Measurements from ENCODE around the gene E2F4. TPM values are rescaled to one million over a fixed set of nuclear protein-coding genes. Genes with fewer than 3 reads are reported as not detected.

E2F4 gene, protein sequence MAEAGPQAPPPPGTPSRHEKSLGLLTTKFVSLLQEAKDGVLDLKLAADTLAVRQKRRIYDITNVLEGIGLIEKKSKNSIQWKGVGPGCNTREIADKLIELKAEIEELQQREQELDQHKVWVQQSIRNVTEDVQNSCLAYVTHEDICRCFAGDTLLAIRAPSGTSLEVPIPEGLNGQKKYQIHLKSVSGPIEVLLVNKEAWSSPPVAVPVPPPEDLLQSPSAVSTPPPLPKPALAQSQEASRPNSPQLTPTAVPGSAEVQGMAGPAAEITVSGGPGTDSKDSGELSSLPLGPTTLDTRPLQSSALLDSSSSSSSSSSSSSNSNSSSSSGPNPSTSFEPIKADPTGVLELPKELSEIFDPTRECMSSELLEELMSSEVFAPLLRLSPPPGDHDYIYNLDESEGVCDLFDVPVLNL
- 65.9 TPM for polyA plus RNA-seq (2012; ENCODE audit: low read depth, missing spikeins)

DNA sequence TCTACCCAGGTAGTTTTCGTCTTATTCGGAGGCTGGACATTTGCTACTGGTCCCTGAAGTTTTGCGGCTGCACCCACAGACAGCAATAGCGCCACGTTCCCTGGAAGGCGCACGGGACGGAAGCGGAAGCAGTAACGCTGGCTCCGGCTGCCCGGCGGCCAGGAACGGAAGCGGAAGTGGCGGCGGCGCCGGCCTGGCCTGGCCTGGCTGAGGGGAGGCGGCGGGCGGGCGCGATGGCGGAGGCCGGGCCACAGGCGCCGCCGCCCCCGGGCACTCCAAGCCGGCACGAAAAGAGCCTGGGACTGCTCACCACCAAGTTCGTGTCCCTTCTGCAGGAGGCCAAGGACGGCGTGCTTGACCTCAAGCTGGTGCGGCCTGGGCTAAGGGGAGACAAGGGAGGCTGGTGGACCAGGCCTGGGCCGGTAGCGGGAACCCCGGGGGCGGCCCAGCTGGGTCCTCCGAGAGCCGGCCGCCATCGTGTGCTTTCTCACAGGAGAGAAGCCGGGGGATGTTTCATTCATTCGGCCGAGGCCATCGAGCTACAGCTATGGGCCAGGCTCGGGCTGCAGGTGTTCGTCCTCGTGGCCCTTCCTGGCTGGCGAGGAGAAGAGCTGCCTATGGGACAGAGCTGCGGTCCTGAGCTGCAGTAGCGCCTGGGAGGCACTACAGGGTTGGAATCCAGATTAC, at the start of gene E2F4:
E2F4 (plus strand) TSS at position 161 of the 687 bp plus-strand sequence; CDS start at position 234, 73 bp downstream.
- peak; percentile 99 for DNase-seq (ENCODE audit: insufficient read length, low spot score)
- peak; percentile 100 for FAIRE-seq
- TF ChIP-seq POLR2A (IDR thresholded peaks at IDR 0.05; ENCODE audit: low read depth, low read length) (peak; percentile 58; the same call in 1 of the 2 replicates), SPI1 (IDR thresholded peaks at IDR 0.05; ENCODE audit: low read depth, low read length) (peak; percentile 80), TAF1 (IDR thresholded peaks at IDR 0.05; ENCODE audit: low read depth, low read length) (no peak), POLR2AphosphoS5 (IDR thresholded peaks at IDR 0.05; ENCODE audit: low read depth, low read length) (peak; percentile 52; the same call in 1 of the 2 replicates), POU2F2 (IDR thresholded peaks at IDR 0.05; ENCODE audit: low read depth, low read length) (0 out of 2 replicates have a peak, but pooled peaks have one; percentile 26), PAX5 (IDR thresholded peaks at IDR 0.05; ENCODE audit: insufficient read depth, low read length, severe bottlenecking) (no peak)

DNA sequence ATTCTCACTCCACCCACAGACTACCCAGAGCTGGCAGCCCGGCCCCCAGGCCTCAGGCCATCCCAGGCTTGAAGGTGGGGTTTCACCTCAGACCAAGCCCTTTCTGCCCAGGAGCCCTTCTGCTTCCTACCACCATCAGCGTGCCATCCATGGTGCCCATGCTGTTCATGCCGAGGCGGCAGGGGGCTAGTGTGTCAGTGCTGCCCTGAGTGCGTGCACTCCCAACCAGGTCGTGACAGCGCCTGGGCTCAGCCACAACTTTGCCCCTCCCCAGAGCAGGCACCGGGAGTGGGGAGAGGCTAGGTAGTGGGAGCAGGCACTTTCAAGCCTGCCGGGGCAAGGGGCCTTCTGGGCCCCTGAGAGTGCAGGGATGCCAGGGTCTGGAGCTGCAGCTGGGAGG, 49.6 kb upstream of the E2F4 start:
- FAIRE-seq = no peak
- no peak for DNase-seq (ENCODE audit: insufficient read length, low spot score)
- TF ChIP-seq POLR2AphosphoS5 (IDR thresholded peaks at IDR 0.05; ENCODE audit: low read depth, low read length) = no peak
- TF ChIP-seq POLR2A (IDR thresholded peaks at IDR 0.05; ENCODE audit: low read depth, low read length) = no peak
- TF ChIP-seq SPI1 (IDR thresholded peaks at IDR 0.05; ENCODE audit: low read depth, low read length) = no peak
- no peak for TF ChIP-seq POU2F2 (IDR thresholded peaks at IDR 0.05; ENCODE audit: low read depth, low read length)
- TF ChIP-seq TAF1 (IDR thresholded peaks at IDR 0.05; ENCODE audit: low read depth, low read length) = no peak
- no peak for TF ChIP-seq PAX5 (IDR thresholded peaks at IDR 0.05; ENCODE audit: insufficient read depth, low read length, severe bottlenecking)

DNA sequence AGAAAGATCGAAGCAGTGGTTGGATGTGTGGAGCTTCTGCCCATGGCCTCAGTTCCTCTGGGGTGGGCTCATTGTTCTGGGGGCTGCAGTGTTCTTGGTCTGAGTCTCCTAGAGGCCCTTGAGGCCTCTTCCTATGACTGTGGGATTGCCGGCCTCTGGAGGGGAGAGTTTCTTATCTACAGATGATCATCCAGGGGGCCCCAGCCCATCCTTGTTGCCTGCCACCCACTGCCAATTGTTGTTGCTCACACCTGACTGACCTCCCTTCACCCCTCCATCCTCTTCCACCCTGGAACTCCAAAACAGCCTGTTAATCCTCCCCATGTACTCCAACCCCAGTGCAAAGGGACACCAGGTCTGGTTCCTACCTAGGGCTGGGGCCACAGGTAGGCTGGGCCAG, 47.0 kb upstream of the E2F4 start:
- DNase-seq (ENCODE audit: insufficient read length, low spot score) = no peak
- FAIRE-seq = no peak
- TF ChIP-seq SPI1 (IDR thresholded peaks at IDR 0.05; ENCODE audit: low read depth, low read length) = no peak
- TF ChIP-seq POLR2A (IDR thresholded peaks at IDR 0.05; ENCODE audit: low read depth, low read length) = no peak
- no peak for TF ChIP-seq POU2F2 (IDR thresholded peaks at IDR 0.05; ENCODE audit: low read depth, low read length)
- no peak for TF ChIP-seq PAX5 (IDR thresholded peaks at IDR 0.05; ENCODE audit: insufficient read depth, low read length, severe bottlenecking)
- no peak for TF ChIP-seq TAF1 (IDR thresholded peaks at IDR 0.05; ENCODE audit: low read depth, low read length)
- no peak for TF ChIP-seq POLR2AphosphoS5 (IDR thresholded peaks at IDR 0.05; ENCODE audit: low read depth, low read length)

DNA sequence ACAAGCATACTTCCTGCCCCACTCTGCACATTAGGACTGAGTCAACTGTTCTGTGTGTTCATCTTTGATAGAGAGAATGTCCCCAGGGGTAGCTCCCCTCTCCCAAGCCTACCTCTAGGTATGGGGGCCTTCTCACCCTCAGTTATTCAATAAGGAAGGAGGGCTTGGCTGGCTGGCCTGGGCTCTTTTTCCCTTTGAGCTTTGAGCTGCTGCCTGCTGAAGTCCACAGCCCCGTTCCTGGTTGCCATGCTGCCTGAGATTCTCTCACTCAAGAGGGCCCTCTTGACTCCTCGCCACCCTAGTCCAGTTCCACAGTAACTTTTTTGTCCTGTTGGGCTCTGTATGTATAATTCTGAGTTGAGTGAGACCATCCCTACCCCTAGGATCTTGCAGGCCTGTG, 46.2 kb upstream of the E2F4 start:
- FAIRE-seq (no peak), DNase-seq (ENCODE audit: insufficient read length, low spot score) (no peak)
- TF ChIP-seq TAF1 (IDR thresholded peaks at IDR 0.05; ENCODE audit: low read depth, low read length) = no peak
- no peak for TF ChIP-seq PAX5 (IDR thresholded peaks at IDR 0.05; ENCODE audit: insufficient read depth, low read length, severe bottlenecking)
- TF ChIP-seq POLR2A (IDR thresholded peaks at IDR 0.05; ENCODE audit: low read depth, low read length) = no peak
- no peak for TF ChIP-seq SPI1 (IDR thresholded peaks at IDR 0.05; ENCODE audit: low read depth, low read length)

DNA sequence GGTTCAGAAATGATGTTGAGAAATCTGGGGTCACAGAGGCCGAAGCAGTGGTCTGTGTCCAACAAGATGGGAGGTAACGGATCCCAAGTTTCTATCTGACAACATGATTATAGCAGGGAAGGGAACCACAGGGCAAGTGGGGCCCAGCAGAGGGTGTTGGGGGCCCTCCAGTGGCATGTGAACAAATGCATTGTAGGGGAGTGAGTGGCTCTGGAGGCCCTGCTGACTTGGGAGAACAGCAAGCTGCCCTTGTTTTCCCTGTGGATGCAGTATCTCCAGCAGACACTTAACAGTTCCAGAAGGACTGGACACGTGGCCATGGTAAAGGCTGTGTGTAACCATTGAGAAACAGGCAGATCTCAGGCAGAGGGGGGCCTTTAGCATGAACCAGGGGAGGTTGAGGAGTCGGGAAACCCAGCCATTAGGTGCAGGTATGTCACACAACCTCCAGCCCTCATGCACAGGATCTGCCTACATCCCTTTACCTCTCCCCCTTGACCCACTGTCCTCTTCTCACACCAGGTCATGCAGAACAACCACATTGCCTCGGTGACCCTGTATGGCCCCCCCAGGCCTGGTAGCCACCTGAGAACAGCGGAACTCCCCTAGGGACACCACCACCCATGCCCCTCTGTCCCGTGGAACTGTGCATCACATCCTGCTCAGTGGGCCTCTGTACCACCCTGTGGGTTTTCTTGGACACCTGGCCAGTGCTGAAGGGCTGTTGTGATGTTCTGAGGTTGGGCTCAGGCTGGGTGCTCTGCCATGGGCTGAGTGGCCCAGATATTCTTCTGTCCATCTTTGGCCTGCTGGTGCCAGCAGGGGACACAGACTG, 45.2 kb upstream of the E2F4 start:
- no peak for TF ChIP-seq POU2F2 (IDR thresholded peaks at IDR 0.05; ENCODE audit: low read depth, low read length)
- no peak for FAIRE-seq
- DNase-seq (ENCODE audit: insufficient read length, low spot score) = no peak

DNA sequence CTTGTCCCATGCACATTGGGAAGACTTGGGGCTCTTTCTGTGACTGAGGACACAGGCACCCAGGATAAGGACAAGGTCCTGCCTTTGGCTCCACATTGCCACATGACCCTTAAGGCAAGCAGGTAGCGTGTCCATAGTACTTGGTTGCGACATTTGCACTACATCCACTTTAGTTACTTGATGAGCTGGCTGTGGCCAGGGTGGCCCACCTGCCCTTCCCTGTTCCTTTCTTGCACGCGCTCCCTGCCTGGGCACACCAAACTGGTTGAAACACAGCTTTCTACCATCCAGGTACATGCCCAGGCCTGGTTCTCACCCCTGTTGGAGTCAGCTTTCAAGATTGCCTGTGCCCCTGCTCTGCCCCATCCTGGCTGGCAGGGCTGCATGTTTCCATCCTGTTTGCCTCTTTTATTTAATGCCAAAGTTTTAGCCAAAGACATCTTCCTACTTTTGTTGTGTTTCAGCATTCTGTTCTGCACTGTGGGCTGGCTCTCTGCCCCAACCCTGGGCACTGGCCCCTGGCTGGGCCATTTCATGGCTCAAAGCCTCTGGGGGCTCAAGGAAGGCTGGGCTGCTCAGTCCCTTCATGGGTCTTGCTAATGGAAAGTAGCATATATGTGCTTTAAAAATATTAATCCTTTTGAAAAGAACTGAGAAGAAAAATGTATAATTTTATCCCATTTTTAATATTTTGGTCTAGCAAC, 44.4 kb upstream of the E2F4 start:
- TF ChIP-seq POLR2A (IDR thresholded peaks at IDR 0.05; ENCODE audit: low read depth, low read length) (no peak), POU2F2 (IDR thresholded peaks at IDR 0.05; ENCODE audit: low read depth, low read length) (no peak), POLR2AphosphoS5 (IDR thresholded peaks at IDR 0.05; ENCODE audit: low read depth, low read length) (no peak), SPI1 (IDR thresholded peaks at IDR 0.05; ENCODE audit: low read depth, low read length) (no peak), TAF1 (IDR thresholded peaks at IDR 0.05; ENCODE audit: low read depth, low read length) (no peak), PAX5 (IDR thresholded peaks at IDR 0.05; ENCODE audit: insufficient read depth, low read length, severe bottlenecking) (no peak)
- no peak for FAIRE-seq
- no peak for DNase-seq (ENCODE audit: insufficient read length, low spot score)

DNA sequence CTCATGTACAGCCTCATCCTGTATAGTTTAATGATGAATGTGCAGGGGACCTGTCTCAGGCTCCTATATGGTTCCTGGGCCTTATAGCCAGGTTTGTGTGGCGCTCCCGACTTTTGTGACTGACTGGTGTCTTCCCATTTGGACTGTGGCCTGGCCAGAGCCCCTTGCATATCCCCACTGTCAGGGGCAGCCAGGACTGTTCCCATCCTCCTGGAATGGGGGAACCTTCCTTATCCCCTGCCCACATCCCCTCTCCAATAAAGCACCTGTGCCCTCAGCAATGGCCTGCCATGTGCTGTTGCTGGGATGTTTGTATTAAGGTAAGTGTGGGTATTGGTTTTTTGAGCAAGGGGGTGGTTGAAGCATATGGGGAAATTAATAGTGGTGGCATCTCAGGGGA, 43.7 kb upstream of the E2F4 start:
- DNase-seq (ENCODE audit: insufficient read length, low spot score) (no peak), FAIRE-seq (no peak)
- TF ChIP-seq POLR2AphosphoS5 (IDR thresholded peaks at IDR 0.05; ENCODE audit: low read depth, low read length) = no peak
- TF ChIP-seq TAF1 (IDR thresholded peaks at IDR 0.05; ENCODE audit: low read depth, low read length) = no peak
- no peak for TF ChIP-seq POU2F2 (IDR thresholded peaks at IDR 0.05; ENCODE audit: low read depth, low read length)
- TF ChIP-seq POLR2A (IDR thresholded peaks at IDR 0.05; ENCODE audit: low read depth, low read length) = no peak
- TF ChIP-seq PAX5 (IDR thresholded peaks at IDR 0.05; ENCODE audit: insufficient read depth, low read length, severe bottlenecking) = no peak
- TF ChIP-seq SPI1 (IDR thresholded peaks at IDR 0.05; ENCODE audit: low read depth, low read length) = no peak

DNA sequence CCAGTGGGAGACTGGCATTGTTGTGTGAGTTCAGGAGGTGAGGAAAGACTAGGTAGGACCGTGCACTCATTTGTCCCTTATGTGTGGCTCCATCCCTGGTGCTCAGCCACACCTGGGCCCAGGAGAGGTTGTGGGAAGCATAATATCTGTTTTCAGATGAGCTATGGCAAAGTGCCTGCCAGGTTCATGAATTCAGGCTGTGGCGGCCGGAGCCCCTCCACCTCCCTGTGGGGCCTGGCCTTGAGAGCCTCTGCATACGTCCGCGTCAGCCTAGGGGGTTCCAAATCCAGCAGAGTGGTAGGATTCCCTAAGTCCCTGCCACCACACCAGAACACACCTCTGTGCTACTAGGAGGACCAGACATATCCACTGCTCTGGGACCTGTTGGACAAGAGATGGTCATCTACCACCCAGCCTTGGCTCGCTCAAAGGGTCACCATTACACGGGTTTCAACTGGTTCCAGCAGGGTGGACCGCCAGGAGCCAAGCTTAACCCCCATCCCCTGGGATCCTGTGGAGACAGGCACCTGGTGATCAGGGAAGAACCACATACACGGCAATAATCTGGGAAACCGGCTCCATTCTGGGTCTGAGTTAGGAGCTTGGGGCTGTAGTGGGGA, 43.2 kb upstream of the E2F4 start:
- no peak for DNase-seq (ENCODE audit: insufficient read length, low spot score)
- TF ChIP-seq POLR2AphosphoS5 (IDR thresholded peaks at IDR 0.05; ENCODE audit: low read depth, low read length) = no peak
- TF ChIP-seq POLR2A (IDR thresholded peaks at IDR 0.05; ENCODE audit: low read depth, low read length) = no peak
- TF ChIP-seq TAF1 (IDR thresholded peaks at IDR 0.05; ENCODE audit: low read depth, low read length) = no peak
- no peak for FAIRE-seq
